ENCODE results near the gene MARK3. TPM values are rescaled to one million over a fixed set of nuclear protein-coding genes. Genes with fewer than 3 reads are reported as not detected.

The MARK3 gene
- total RNA-seq, 1 donor from 2014 or later = 138 TPM

DNA sequence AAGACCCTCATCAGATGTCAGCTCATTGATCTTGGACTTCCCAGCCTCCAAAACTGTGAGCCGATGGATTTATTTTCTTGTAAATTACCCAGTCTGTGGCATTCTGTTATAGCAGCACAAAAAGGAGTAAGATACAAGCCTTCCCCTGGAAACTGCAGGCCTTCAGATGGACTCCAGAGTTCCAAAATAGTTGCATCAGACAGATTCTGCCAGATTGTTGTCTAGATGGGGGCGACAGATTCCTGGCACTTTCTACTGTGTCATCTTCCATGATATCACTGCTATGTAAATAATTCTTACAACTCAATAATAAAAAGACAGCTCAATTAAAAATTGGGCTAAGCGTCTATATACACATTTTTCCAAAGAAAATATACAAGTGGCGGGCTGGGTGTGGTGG lies 17.2 kb upstream of the MARK3 start:
- H3K4me1 Mint-ChIP-seq (ENCODE audit: low read depth) = no peaks in the 10 kb centered on the region
- peaks cover 4% of the 10 kb centered on the region for H3K36me3 Mint-ChIP-seq (ENCODE audit: insufficient read depth)
- DNase-seq (ENCODE audit: low spot score, unreplicated experiment) = no peak
- no peak overlapping the region for H3K27ac Mint-ChIP-seq
- H3K4me3 Mint-ChIP-seq (ENCODE audit: low read depth) = no peak overlapping the region
- TF ChIP-seq CTCF (IDR thresholded peaks at IDR 0.05; ENCODE audit: unreplicated experiment) = no peak
- no peaks in the 10 kb centered on the region for H3K27me3 Mint-ChIP-seq
- peaks cover 4% of the 10 kb centered on the region for H3K9me3 Mint-ChIP-seq (ENCODE audit: low read depth)

GRCh38 chr14:103370087-103370486 lies 15.1 kb upstream of the MARK3 start:
- Mint-ChIP-seq H3K27me3 (peaks cover 10% of the 10 kb centered on the region), H3K27ac (no peak overlapping the region), H3K4me1 (ENCODE audit: low read depth) (no peaks in the 10 kb centered on the region), H3K36me3 (ENCODE audit: insufficient read depth) (no peaks in the 10 kb centered on the region), H3K4me3 (ENCODE audit: low read depth) (no peak overlapping the region), H3K9me3 (ENCODE audit: low read depth) (no peaks in the 10 kb centered on the region)
- no peak for DNase-seq (ENCODE audit: low spot score, unreplicated experiment)
- no peak for TF ChIP-seq CTCF (IDR thresholded peaks at IDR 0.05; ENCODE audit: unreplicated experiment)

DNA sequence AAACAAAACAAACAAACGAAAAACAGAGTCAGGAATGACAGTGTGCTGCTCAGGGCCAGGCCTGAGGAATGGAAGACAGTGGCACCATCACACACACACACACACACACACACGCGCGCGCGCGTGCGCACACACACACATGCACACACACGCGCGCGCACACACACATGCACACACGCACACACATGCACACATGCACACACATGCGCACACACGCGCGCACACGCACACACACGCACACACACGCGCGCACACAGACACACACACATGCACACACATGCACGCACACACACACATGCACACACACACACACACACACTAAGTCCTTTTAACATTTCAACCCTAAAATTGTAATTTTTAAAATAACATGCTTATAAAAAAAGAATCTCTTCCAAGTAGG lies 13.2 kb upstream of the MARK3 start:
- H3K36me3 Mint-ChIP-seq (ENCODE audit: insufficient read depth) = no peaks in the 10 kb centered on the region

GRCh38 chr14:103372552-103373304 lies 12.5 kb upstream of the MARK3 start:
- Mint-ChIP-seq H3K36me3 (ENCODE audit: insufficient read depth) (no peaks in the 10 kb centered on the region), H3K4me1 (ENCODE audit: low read depth) (no peaks in the 10 kb centered on the region), H3K27me3 (peaks cover 10% of the 10 kb centered on the region), H3K27ac (peak overlapping the region; percentile 43), H3K4me3 (ENCODE audit: low read depth) (no peak overlapping the region), H3K9me3 (ENCODE audit: low read depth) (no peaks in the 10 kb centered on the region)
- no peak for TF ChIP-seq CTCF (IDR thresholded peaks at IDR 0.05; ENCODE audit: unreplicated experiment)
- no peak for DNase-seq (ENCODE audit: low spot score, unreplicated experiment)

More for the DNA sequence above, 13.2 kb upstream of the MARK3 start:
- no peak for DNase-seq (ENCODE audit: low spot score, unreplicated experiment)
- no peak overlapping the region for H3K4me3 Mint-ChIP-seq (ENCODE audit: low read depth)
- no peak overlapping the region for H3K27ac Mint-ChIP-seq
- H3K27me3 Mint-ChIP-seq = peaks cover 10% of the 10 kb centered on the region
- H3K4me1 Mint-ChIP-seq (ENCODE audit: low read depth) = no peaks in the 10 kb centered on the region
- no peaks in the 10 kb centered on the region for H3K9me3 Mint-ChIP-seq (ENCODE audit: low read depth)
- TF ChIP-seq CTCF (IDR thresholded peaks at IDR 0.05; ENCODE audit: unreplicated experiment) = no peak

- H3K9me3 Mint-ChIP-seq (ENCODE audit: low read depth) = no peaks in the 10 kb centered on the region
- H3K4me1 Mint-ChIP-seq (ENCODE audit: low read depth) = no peaks in the 10 kb centered on the region
- DNase-seq (ENCODE audit: low spot score, unreplicated experiment) = no peak
- peaks cover 15% of the 10 kb centered on the region for H3K27me3 Mint-ChIP-seq
- H3K36me3 Mint-ChIP-seq (ENCODE audit: insufficient read depth) = no peaks in the 10 kb centered on the region
- no peak overlapping the region for H3K27ac Mint-ChIP-seq
- no peak overlapping the region for H3K4me3 Mint-ChIP-seq (ENCODE audit: low read depth)
- no peak for TF ChIP-seq CTCF (IDR thresholded peaks at IDR 0.05; ENCODE audit: unreplicated experiment)
These were observed 11.1 kb upstream of the MARK3 start for GRCh38 chr14:103374121-103374520.
